Subcutaneous abdominal adipose tissue (tissue), 5 donors: Measurements from ENCODE around the gene SNCAIP.

ENCODE experiments used
- H3K27ac ChIP-seq: one replicate; pipeline ENCODE4 v1.7.0; 2013; ENCODE audit warnings: low read depth, mild to moderate bottlenecking, inconsistent platforms, low read length, moderate library complexity
- H3K27me3 ChIP-seq, 5 donors: one replicate each; pipeline ENCODE4 v1.7.0; 2013; ENCODE audit warnings: low read length in 5 of 5, inconsistent platforms in 1 of 5; ENCODE audit not compliant: control insufficient read depth in 5 of 5, insufficient read depth in 4 of 5
- H3K36me3 ChIP-seq, 5 donors: one replicate each; pipeline ENCODE4 v1.7.0; 2013; ENCODE audit warnings: low read length in 5 of 5; ENCODE audit not compliant: control insufficient read depth in 5 of 5, insufficient read depth in 5 of 5
- H3K4me1 ChIP-seq, 5 donors: one replicate each; pipeline ENCODE4 v1.7.0; 2013; ENCODE audit warnings: low read length in 5 of 5, mild to moderate bottlenecking in 3 of 5, moderate library complexity in 1 of 5; ENCODE audit not compliant: control insufficient read depth in 5 of 5, insufficient read depth in 5 of 5
- H3K4me3 ChIP-seq, 5 donors: one replicate each; pipeline ENCODE4 v1.7.0; 2013; ENCODE audit warnings: low read length in 5 of 5, low read depth in 1 of 5
- H3K9ac ChIP-seq, 5 donors: one replicate each; pipeline ENCODE4 v1.7.0; 2013; ENCODE audit warnings: low read length in 5 of 5, mild to moderate bottlenecking in 4 of 5, moderate library complexity in 3 of 5
- H3K9me3 ChIP-seq, 5 donors: one replicate each; pipeline ENCODE4 v1.7.0; 2013; ENCODE audit warnings: low read length in 5 of 5; ENCODE audit not compliant: control insufficient read depth in 5 of 5
- donor health status: healthy.
- donor health status: healthy.
- donor health status: healthy.
- donor health status: healthy.
- donor health status: healthy.

Gene SNCAIP

GRCh38 chr5:122404018-122404417 lies 92.0 kb downstream of the SNCAIP start:
- Histone ChIP-seq H3K9me3 (no peaks in the 10 kb centered on the region), H3K27me3 (no peaks in the 10 kb centered on the region), H3K36me3 (no peaks in the 10 kb centered on the region), H3K27ac (no peak overlapping the region), H3K9ac (no peak overlapping the region), H3K4me1 (no peaks in the 10 kb centered on the region), H3K4me3 (no peak overlapping the region)

GRCh38 chr5:122404653-122405362 lies 92.8 kb downstream of the SNCAIP start:
- H3K27me3 ChIP-seq = no peaks in the 10 kb centered on the region
- no peak overlapping the region for H3K9ac ChIP-seq
- no peaks in the 10 kb centered on the region for H3K4me1 ChIP-seq
- no peak overlapping the region for H3K4me3 ChIP-seq
- no peaks in the 10 kb centered on the region for H3K9me3 ChIP-seq
- no peak overlapping the region for H3K27ac ChIP-seq
- H3K36me3 ChIP-seq = no peaks in the 10 kb centered on the region

- H3K9me3 ChIP-seq = no peaks in the 10 kb centered on the region
- no peaks in the 10 kb centered on the region for H3K36me3 ChIP-seq
- no peak overlapping the region for H3K9ac ChIP-seq
- H3K4me3 ChIP-seq = no peak overlapping the region
- no peaks in the 10 kb centered on the region for H3K4me1 ChIP-seq
- H3K27ac ChIP-seq = no peak overlapping the region
- no peaks in the 10 kb centered on the region for H3K27me3 ChIP-seq
These were observed 93.7 kb downstream of the SNCAIP start for GRCh38 chr5:122405751-122406150.

- Histone ChIP-seq H3K27ac (no peak overlapping the region), H3K27me3 (no peaks in the 10 kb centered on the region), H3K4me3 (no peak overlapping the region), H3K9me3 (no peaks in the 10 kb centered on the region), H3K4me1 (no peaks in the 10 kb centered on the region), H3K36me3 (no peaks in the 10 kb centered on the region), H3K9ac (no peak overlapping the region)
These were observed 94.1 kb downstream of the SNCAIP start for GRCh38 chr5:122406181-122406580.

- no peak overlapping the region for H3K27ac ChIP-seq
- no peaks in the 10 kb centered on the region for H3K36me3 ChIP-seq
- no peaks in the 10 kb centered on the region for H3K9me3 ChIP-seq
- H3K9ac ChIP-seq = no peak overlapping the region
- H3K4me3 ChIP-seq = no peak overlapping the region
- H3K27me3 ChIP-seq = no peaks in the 10 kb centered on the region
- H3K4me1 ChIP-seq = no peaks in the 10 kb centered on the region
These were observed 96.7 kb downstream of the SNCAIP start for GRCh38 chr5:122408592-122409224.

- Histone ChIP-seq H3K9me3 (no peaks in the 10 kb centered on the region), H3K4me3 (no peak overlapping the region), H3K4me1 (no peaks in the 10 kb centered on the region), H3K9ac (no peak overlapping the region), H3K27ac (no peak overlapping the region), H3K27me3 (no peaks in the 10 kb centered on the region), H3K36me3 (no peaks in the 10 kb centered on the region)
These were observed 100.9 kb downstream of the SNCAIP start for GRCh38 chr5:122412966-122413365.

- Histone ChIP-seq H3K4me1 (no peaks in the 10 kb centered on the region), H3K9ac (no peak overlapping the region), H3K27ac (no peak overlapping the region), H3K4me3 (no peak overlapping the region), H3K27me3 (no peaks in the 10 kb centered on the region), H3K36me3 (no peaks in the 10 kb centered on the region), H3K9me3 (no peaks in the 10 kb centered on the region)
These were observed 101.7 kb downstream of the SNCAIP start for GRCh38 chr5:122413722-122414121.

GRCh38 chr5:122415030-122415800 lies 103.2 kb downstream of the SNCAIP start:
- Histone ChIP-seq H3K27ac (no peak overlapping the region), H3K9me3 (no peaks in the 10 kb centered on the region), H3K4me3 (no peak overlapping the region), H3K27me3 (no peaks in the 10 kb centered on the region), H3K36me3 (no peaks in the 10 kb centered on the region), H3K4me1 (no peaks in the 10 kb centered on the region), H3K9ac (no peak overlapping the region)

GRCh38 chr5:122415801-122416120 lies 103.7 kb downstream of the SNCAIP start:
- no peaks in the 10 kb centered on the region for H3K4me1 ChIP-seq
- no peak overlapping the region for H3K27ac ChIP-seq
- H3K9me3 ChIP-seq = no peaks in the 10 kb centered on the region
- H3K27me3 ChIP-seq = no peaks in the 10 kb centered on the region
- H3K9ac ChIP-seq = no peak overlapping the region
- no peaks in the 10 kb centered on the region for H3K36me3 ChIP-seq
- no peak overlapping the region for H3K4me3 ChIP-seq

- peaks cover 0 to 2% (median 0%) of the 10 kb centered on the region in 5 donors for H3K36me3 ChIP-seq
- H3K4me1 ChIP-seq = no peaks in the 10 kb centered on the region
- no peak overlapping the region for H3K9ac ChIP-seq
- no peaks in the 10 kb centered on the region for H3K9me3 ChIP-seq
- H3K27me3 ChIP-seq = no peaks in the 10 kb centered on the region
- no peak overlapping the region for H3K4me3 ChIP-seq
- H3K27ac ChIP-seq = no peak overlapping the region
These were observed 107.3 kb downstream of the SNCAIP start for GRCh38 chr5:122419142-122419894.
